Urothelium cell line (cell line): ENCODE measurements around the gene TAOK1.
"Not testable (repeated sequence)": the region's sequence is repeated elsewhere in the genome, so short reads cannot be mapped to it uniquely, and the experiment has no call there.

Experiments
- DNase-seq: peaks from one replicate; pipeline ENCODE4 v3.0.0; 2011; ENCODE audit warnings: low spot score, mixed read lengths
- FAIRE-seq: peaks from 2 replicates; lab custom pipeline; 2011; peaks lifted over from hg19 to GRCh38; lab: Jason Lieb, UNC

The TAOK1 gene

DNA sequence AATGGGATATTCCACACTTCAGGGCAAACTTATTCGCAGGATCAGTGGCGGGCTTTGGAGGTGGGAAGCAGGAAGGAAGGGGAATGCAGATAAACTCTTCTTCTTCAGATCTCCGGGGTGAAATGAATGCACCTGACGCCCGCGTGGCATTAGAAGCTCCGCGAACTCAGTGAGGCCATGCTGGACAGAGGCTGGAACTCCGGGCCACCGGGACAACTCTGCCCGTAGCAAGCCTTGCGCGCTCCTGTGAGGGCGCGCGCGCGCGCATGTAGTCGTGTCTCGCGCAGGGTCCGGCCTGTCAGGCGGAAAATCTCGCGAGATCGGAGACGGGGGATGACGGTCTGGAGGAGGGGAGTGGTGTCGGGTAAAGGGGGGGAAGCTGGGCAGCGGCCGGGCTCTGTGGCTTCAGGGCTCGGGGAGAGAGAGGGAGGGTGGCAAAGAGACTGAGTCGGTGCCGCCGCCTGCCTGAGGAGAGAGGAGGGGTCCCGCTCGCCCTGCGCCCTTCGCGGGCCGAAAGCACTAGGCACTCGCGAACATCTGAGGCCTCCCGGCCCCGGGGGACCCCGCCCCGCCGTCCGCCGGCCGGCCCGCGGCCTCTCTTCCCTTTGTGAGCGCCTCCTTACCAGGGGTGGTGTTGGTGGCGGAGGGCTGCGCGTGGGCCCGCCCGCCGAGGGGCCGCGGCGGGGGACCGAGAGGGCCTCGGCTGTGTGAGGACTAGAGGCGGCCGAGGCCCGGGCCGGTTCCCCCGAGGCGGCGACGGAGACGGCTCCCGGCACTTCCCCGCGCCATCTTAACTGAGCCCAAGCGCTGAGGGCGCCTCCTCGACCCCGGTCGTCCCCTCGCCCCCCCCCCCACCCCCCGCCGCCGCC is at the start of gene TAOK1:
Gene TAOK1, plus strand, starts transcription at position 382 of the 869 bp plus-strand sequence. CDS start 61,186 bp downstream, outside the sequence.
- peak; percentile 92 for FAIRE-seq
- DNase-seq = peak; percentile 98

DNA sequence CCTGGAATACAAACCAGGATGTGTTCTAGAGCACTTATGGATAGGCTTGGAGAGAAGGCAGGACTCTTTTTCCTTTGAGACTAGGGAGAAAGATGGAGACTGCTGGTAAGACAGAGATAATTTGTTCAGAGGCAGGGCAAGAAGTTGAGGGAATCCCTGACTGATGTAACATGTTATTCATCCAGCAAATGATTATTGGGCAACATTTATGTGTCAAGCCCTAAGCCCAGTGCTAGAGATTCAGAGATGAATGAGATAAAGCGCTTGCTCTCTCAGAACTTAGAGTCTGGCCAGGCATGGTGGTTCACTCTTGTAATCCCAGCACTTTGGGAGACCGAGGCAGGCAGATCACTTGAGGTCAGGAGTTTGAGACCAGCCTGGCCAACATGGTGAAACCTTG is 48.4 kb upstream of the TAOK1 start:
- DNase-seq (no peak), FAIRE-seq (no peak)

DNA sequence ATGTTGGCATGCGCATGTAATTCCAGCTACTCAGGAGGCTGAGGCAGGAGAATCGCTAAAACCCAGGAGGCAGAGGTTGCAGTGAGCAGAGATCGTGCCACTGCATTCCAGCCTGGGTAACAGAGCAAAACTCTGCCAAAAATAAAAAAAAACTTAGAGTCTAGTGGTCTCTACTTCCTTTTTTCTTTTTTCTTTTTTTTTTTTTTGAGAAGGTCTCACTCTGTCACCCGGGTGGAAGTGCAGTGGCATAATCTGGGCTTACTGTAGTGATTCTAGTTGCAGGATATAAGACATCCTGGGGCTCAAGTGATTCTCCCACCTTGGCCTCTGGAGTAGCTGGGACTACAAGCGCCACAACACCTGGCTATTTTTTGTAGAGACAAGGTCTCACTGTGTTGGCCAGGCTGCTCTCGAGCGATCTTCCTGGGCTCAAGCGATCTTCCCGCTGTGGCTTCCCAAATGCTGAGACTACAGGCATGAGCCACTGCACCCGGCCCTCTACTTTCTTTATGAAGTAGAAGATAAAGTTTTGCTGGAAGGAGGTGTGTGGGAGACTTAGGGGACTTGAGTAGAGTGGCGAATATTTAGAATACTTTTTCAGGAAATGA is 47.9 kb upstream of the TAOK1 start:
- DNase-seq (no peak), FAIRE-seq (no peak)

DNA sequence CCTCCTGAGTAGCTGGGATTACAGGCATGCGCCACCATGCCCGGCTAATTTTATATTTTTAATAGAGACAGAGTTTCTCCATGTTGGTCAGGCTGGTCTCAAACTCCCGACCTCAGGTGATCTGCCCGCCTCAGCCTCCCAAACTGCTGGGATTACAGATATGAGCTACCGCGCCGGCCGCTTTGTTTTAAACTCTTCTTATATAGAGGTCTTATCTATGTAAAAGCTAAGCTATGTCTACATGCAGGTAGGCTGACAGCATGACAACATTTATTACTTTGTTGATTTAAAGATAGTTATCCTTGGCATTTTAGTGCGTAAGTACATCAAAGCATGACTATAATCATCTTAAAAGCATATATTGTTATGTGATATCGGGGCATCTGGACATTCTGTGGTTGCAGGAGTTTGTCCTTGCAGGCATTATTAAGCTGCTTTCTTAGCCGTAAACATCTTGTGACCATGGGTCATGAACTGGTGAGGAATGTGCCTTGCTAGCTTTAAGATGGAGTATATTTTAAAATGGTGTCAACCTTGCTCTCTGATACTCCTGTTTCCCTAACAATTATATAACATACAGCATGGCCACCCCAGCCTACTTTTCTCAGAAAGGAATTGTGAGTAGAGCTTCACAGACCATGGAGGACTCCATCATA is 45.8 kb upstream of the TAOK1 start:
- FAIRE-seq (peak; percentile 35), DNase-seq (no peak)

DNA sequence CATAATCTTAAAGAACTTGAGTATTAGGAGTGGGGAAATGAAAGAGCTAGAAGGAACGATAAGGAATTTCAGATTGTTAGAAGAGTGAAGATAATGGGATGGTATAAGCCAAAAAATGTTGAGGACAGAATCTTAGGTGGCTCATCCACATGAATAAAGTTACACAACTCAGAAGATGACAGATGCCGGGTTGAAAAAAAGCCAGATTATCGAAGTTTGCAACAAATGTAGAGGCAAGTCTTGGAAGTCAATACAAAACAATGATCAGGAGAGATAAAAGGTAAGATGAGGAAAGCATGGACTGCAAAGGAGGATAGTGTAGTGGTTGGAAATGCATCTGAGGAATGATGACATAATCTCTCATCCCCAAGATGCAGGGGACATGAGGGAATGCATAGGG is 45.1 kb upstream of the TAOK1 start:
- no peak for FAIRE-seq
- DNase-seq = no peak

DNA sequence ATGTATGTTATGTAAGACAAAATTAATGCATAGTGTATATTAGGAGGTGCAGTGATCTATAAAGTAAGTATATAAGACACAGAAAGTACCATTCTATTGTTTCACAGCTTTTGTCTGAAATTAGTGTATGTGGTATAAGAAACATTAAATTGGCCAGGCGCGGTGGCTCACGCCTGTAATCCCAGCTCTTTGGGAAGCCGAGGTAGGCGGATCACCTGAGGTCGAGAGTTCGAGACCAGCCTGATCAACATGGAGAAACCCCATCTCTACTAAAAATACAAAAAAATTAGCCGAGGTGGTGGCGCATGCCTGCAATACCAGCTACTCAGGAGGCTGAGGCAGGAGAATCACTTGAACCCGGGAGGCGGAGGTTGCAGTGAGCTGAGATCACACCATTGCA is 44.7 kb upstream of the TAOK1 start:
- not testable (repeated sequence) for DNase-seq, FAIRE-seq

DNA sequence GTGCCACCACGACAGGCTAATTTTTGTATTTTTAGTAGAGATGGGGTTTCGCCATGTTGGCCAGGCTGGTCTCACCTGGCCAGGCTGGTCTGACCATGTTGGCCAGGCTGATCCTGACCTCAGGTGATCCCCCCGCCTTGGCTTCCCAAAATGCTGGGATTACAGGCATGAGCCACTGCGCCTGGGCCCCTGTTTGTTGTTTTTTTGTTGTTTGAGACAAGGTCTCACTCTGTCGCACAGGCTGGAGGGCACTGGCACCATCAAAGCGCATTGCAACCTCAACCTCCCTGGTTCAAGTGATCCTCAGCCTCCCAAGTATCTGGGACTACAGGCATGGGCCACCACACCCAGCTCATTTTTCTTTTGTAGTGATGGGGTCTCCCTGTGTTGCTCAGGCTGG is 43.7 kb upstream of the TAOK1 start:
- FAIRE-seq (no peak), DNase-seq (no peak)

DNA sequence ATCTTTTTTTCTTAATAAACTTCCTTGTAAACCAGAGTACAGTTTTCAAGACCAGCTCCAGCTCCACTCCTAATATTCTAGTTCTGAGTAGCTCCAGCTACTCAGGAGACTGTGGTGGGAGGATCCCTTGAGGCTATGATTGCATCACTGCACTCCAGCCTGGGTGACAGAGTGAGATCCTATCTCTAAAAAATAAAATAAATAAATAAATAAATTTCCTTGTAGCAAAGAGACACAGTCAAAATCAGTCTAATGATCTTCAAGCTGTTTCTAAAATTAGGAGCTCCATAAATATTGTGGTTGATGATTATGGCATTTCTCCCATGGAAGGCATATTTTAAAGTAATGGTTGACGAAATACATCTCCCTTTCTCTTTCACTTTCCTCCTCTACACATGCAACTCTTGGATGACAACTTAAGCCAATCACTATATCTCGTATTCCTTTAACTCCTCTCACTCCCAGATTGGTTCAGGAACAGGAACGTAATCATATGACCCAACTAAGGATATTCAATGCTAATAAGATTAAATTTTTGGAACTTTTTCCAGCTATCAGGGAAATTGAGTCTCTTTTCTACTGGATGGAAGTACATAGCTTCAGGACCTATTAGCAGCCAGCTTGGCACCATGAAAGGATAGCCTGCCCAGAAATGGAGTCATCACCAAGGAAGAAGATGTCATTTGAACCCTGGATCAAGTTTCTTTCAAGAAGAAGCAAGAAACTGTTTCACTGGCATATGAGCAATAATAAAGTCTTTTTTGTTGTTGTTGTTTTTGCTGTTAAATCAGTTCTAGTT is 42.1 kb upstream of the TAOK1 start:
- no peak for FAIRE-seq
- no peak for DNase-seq

DNA sequence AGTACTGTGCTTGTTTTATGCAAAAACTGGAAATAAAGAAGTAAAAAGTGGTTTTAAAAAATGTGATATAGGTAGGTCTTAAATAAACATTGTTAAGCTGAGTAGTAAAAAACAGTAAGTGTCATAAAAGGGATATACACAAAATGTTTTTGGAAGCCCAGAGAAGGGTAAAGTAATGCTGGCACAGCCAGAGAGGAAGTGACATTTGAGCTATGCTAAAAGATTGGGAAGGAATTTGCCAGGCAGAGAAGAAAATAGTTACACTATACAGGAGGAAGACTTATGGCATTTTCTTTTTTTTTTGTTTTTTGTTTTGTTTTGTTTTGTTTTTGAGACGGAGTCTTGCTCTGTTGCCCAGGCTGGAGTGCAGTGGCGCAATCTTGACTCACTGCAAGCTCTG is 40.8 kb upstream of the TAOK1 start:
- no peak for FAIRE-seq
- no peak for DNase-seq

DNA sequence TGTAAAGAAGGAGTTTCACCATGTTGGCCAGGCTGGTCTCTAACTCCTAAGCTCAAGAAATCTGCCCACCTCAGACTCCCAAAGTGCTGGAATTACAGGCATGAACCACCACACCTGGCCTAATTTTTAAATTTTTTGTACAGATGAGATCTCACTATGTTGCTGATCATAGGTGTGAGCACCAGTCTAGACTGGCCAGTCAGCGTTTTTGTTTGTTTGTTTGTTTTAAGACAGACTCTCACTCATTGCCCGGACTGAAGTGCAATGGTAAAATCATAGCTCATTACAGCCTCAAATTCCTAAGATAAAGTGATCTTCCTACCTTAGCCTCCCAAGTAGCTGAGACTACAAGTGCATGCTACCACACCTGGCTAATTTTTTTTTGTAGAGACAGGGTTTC is 38.0 kb upstream of the TAOK1 start:
- no peak for DNase-seq
- no peak for FAIRE-seq

DNA sequence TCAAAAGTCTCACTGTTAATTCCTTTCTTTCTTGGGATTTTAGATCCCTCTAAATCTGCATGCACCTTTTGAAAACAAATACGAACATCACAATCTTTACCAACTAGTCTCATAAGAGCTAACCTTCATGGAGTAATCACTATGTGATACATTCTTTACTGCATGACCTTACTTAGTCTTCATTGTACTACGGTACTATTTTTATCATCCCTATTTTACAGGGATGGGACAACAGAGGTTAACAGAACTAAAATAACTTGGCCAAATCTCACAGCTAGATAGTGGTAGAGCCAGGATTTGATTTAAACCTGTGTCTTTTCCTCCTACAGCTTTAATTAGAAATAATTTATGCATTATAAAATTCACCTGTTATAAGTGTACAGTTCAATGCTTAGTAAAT is 32.9 kb upstream of the TAOK1 start:
- FAIRE-seq = no peak

DNA sequence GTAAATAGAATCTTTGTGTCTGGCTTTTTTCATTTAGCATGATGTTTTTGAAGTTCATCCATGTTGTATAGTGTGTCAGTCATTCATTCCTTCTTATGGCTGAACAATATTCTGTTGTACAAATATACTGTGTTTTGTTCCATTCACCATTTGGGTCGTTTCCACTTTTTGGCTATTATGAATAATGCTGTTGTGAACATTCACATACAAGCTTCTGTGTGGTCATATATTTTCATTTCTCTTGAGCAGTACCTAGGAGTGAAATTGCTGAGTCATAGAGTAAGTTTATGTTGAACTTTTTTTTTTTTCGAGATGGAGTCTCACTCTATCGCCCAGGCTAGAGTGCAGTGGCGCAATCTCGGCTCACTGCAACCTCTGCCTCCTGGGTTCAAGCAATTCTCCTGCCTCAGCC is 32.3 kb upstream of the TAOK1 start:
- no peak for DNase-seq

More for the DNA sequence above, 32.9 kb upstream of the TAOK1 start:
- DNase-seq = no peak

DNA sequence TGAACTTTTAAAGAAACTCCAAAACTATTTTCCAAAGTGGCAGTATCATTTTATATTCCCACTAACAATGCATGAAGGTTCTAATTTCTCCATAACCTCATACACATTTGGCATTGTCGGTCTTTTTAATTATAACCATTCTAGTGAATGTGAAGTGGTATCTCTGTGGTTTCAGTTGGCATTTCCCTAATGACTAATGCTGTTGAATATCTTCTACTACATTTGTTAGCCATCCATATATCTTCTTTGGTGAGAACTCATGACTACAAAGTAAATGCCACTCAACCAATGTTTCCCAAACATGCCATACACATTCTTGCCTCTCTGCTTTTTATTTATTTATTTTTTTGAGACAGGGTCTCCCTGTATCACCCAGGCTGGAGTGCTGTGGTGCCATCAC is 31.7 kb upstream of the TAOK1 start:
- no peak for DNase-seq
- FAIRE-seq = no peak

More for the DNA sequence above, 32.3 kb upstream of the TAOK1 start:
- no peak for FAIRE-seq

DNA sequence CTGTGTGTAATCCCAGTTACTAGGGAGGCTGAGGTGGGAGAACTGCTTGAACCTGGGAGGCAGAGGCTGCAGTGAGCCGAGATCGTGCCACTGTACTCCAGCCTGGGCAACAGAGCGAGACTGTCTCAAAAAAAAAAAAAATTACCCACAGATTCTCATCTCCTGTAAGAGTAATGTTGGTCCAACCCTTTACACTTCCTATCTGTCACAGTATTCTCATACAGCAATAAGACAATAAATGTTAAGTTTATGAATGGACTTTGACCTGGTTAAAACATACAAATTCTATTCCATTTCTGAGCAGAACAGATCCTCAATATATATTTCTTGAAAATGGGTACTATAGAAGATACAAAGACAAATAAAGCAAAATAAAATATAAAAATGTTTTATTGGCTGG is 30.4 kb upstream of the TAOK1 start:
- DNase-seq (no peak), FAIRE-seq (no peak)

DNA sequence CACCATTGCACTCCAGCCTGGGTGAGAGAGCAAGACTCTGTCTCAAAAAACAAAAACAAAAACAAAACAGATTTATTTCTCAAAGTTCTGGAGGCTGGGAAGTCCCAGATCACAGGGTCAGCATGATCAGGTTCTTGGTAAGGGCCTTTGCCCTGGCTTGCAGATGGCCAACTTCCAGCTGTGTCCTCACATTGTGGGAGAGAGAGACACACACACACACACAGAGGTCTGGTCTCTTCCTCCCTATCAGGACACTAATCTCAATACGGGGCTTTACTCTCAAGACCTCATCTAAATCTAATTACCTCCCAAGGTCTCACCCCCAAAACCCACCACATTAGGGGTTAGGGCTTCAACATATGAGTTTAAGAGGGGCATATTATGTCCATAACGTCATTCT is 26.4 kb upstream of the TAOK1 start:
- FAIRE-seq (no peak), DNase-seq (no peak)

DNA sequence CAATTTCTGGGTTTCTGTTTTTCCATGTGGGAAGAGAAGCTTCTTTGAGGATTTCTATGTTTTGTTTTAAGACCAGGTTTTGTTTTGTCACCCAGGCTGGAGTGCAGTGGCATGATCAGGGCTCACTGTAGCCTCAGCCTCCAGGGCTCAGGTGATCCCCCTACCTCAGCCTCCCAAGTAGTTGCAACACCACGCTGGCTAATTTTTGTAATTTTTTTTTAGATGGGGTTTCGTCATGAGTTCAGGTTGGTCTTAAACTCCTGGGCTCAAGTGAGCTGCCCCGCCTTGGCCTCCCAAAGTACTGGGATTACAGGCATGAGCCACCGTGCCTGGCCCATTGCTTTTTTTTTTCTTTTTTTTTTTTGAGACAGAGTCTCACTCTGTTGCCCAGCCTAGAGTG is 25.5 kb upstream of the TAOK1 start:
- no peak for FAIRE-seq
- no peak for DNase-seq

DNA sequence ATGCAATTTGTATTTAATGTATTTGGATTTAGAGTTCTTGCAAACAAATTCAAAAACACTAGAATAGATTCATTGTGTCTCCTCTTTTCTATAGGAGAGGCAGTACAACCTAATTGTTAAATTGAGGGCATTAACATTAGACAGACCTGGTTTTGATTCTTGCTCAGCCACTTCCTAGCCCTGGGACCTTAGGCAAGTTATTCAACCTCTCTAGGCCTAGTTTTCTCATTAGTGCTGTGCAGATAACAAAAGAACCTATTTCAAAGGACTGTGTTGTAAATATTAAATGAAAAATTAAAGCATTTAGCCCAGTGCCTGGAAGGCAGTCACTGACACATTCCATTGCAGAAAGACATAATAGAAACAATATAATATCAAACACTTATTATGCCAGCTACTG is 22.0 kb upstream of the TAOK1 start:
- no peak for DNase-seq
- no peak for FAIRE-seq

DNA sequence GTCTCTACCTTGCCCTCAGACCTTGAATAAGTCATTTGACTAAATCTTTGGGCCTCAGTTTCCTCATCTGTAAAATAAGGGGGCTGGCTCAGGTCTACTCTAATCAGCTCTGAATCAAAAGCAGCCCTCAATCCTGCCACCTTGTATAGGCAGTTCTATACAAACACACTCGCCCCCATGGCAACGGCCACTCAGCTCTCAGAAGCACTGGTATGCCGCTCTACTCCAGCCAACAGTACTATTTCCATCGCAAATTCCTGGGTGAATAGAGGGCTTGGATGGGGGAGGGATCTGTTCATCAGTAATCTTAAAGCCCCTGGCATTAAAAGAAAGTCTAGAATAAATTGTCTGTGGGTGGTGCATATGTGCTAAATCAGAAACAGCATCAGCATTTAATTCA is 21.2 kb upstream of the TAOK1 start:
- DNase-seq = no peak
- FAIRE-seq = no peak

DNA sequence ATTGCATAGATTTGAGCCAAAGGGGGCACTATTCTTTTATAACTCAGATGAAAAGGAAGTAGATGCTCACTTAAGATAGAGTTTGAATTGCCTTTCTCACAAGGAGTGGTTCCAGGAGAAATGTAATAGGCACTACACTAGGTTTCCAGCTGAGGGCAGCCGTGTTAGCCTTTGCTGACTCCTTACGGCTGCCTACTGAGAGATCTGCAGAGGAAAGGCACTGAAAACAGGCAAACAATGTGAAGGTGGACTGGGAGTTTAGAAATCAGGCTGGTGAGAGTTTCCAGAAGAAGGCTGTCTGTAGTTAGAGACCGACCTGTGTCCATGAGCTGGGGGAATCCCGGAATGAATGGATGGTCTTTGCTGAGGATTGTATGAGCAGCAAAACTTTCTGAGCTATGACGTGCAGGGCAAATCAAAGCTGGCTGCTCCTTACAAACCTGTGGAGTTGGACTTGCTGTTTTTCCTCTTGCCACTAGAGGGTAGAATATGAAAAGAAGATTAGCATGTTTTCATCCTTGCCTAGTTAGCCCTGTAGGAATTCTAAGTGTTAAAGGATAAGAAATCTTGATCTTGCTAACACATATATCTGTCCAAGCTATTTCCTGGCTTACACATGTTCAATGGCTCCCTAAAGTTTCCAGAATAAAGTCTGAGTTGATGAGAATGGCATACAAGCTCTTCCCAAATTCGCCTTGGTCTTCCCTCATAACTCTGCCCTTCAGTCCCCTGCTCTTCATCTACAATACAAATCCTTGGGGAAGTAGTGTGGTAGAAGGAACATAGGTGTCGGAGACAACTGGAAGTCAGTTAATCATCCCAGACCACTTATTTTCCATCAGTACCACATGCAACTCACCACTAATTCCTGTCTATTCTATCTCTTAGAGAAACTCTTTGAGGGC is 20.1 kb upstream of the TAOK1 start:
- peak; percentile 77 for DNase-seq
- FAIRE-seq = no peak

DNA sequence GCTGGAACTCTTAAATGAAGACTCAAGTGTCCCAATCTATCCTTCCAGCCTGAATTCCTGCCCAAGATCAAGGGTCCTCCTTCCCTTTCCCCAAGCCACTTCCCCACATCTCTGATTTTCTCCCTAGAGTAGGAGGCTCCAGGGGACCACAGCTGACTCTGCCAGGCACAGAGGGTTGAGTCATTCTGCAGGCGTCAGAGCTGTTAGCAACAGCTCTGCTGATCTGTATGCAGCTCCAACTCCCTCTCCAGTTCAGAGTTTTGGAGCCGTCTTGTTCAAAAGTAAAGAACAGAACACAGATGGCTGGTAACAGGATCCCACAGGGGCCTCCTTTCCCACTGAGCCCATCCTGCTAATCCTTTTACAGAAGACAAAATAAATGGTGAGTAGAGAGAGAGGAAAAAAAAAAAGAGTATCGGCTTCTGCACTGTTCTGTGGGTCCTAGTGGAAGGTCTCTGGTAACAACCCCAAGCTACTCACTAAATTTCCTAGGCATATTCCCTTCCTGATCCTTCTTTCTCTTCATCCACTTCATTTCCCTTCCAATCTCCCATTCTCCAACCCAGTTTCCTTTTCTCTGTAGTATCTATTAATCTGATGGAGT is 13.4 kb upstream of the TAOK1 start:
- FAIRE-seq = no peak
- peak; percentile 56 for DNase-seq
